Measurements from ENCODE around the gene NYAP2. TPM values are rescaled to one million over a fixed set of nuclear protein-coding genes. Genes with fewer than 3 reads are reported as not detected.

The NYAP2 gene
- total and polyA plus RNA-seq, 2 donors (not counting 1 experiment from before 2014, with no cell fraction given), result not detected

GRCh38 chr2:225691711-225692110, 292.2 kb downstream of the NYAP2 start:
- Histone ChIP-seq H3K36me3 (ENCODE audit: control insufficient read depth, insufficient read depth, low read length) (no peaks in the 10 kb centered on the region), H2AFZ (ENCODE audit: low read length) (no peak overlapping the region), H3K4me2 (ENCODE audit: extremely low read depth, insufficient read depth, low read length) (no peak overlapping the region), H3K27ac (ENCODE audit: insufficient read depth, low read length) (no peak overlapping the region), H3K27me3 (ENCODE audit: control insufficient read depth, insufficient read depth, low read length) (no peaks in the 10 kb centered on the region), H3K4me3 (replicated peaks in 1 of 4; ENCODE audit: control extremely low read depth in 1 of 4, insufficient read depth in 1 of 4, low read depth in 3 of 4, low read length in 4 of 4) (no peak overlapping the region), H3K4me1 (ENCODE audit: control insufficient read depth, extremely low read depth, insufficient read depth, low read length) (no peaks in the 10 kb centered on the region), H3K9me3 (ENCODE audit: control insufficient read depth, insufficient read depth, low read depth, low read length) (no peaks in the 10 kb centered on the region), H4K20me1 (ENCODE audit: control insufficient read depth, extremely low read depth, insufficient read depth, low read length) (no peaks in the 10 kb centered on the region), H3K9ac (ENCODE audit: insufficient read depth, low read length) (no peak overlapping the region), H3K79me2 (ENCODE audit: control insufficient read depth, insufficient read depth, low read length) (no peaks in the 10 kb centered on the region)
- TF ChIP-seq CTCF (conservative IDR thresholded peaks at IDR 0.05 in 1 of 2, IDR thresholded peaks at IDR 0.05 in 1 of 2; ENCODE audit: low read depth in 1 of 2, low read length in 2 of 2) (no peak), EZH2 (IDR thresholded peaks at IDR 0.05; ENCODE audit: low read length, missing control alignments) (no peak)
- DNase-seq (ENCODE audit: low read depth in 2 of 2), result no peak

GRCh38 chr2:225693259-225693658, 293.7 kb downstream of the NYAP2 start:
- Histone ChIP-seq H3K9me3 (ENCODE audit: control insufficient read depth, insufficient read depth, low read depth, low read length) (no peaks in the 10 kb centered on the region), H3K4me2 (ENCODE audit: extremely low read depth, insufficient read depth, low read length) (no peak overlapping the region), H3K79me2 (ENCODE audit: control insufficient read depth, insufficient read depth, low read length) (no peaks in the 10 kb centered on the region), H3K27ac (ENCODE audit: insufficient read depth, low read length) (no peak overlapping the region), H3K4me1 (ENCODE audit: control insufficient read depth, extremely low read depth, insufficient read depth, low read length) (no peaks in the 10 kb centered on the region), H2AFZ (ENCODE audit: low read length) (no peak overlapping the region), H4K20me1 (ENCODE audit: control insufficient read depth, extremely low read depth, insufficient read depth, low read length) (no peaks in the 10 kb centered on the region), H3K4me3 (replicated peaks in 1 of 4; ENCODE audit: control extremely low read depth in 1 of 4, insufficient read depth in 1 of 4, low read depth in 3 of 4, low read length in 4 of 4) (no peak overlapping the region), H3K27me3 (ENCODE audit: control insufficient read depth, insufficient read depth, low read length) (no peaks in the 10 kb centered on the region), H3K36me3 (ENCODE audit: control insufficient read depth, insufficient read depth, low read length) (no peaks in the 10 kb centered on the region), H3K9ac (ENCODE audit: insufficient read depth, low read length) (no peak overlapping the region)
- DNase-seq (ENCODE audit: low read depth in 2 of 2), result no peak
- no peak for TF ChIP-seq CTCF (conservative IDR thresholded peaks at IDR 0.05 in 1 of 2, IDR thresholded peaks at IDR 0.05 in 1 of 2; ENCODE audit: low read depth in 1 of 2, low read length in 2 of 2)
- TF ChIP-seq EZH2 (IDR thresholded peaks at IDR 0.05; ENCODE audit: low read length, missing control alignments), result no peak

GRCh38 chr2:225694664-225695063, 295.2 kb downstream of the NYAP2 start:
- Histone ChIP-seq H3K4me3 (replicated peaks in 1 of 4; ENCODE audit: control extremely low read depth in 1 of 4, insufficient read depth in 1 of 4, low read depth in 3 of 4, low read length in 4 of 4) (no peak overlapping the region), H3K9ac (ENCODE audit: insufficient read depth, low read length) (no peak overlapping the region), H3K4me1 (ENCODE audit: control insufficient read depth, extremely low read depth, insufficient read depth, low read length) (no peaks in the 10 kb centered on the region), H3K27ac (ENCODE audit: insufficient read depth, low read length) (no peak overlapping the region), H3K36me3 (ENCODE audit: control insufficient read depth, insufficient read depth, low read length) (no peaks in the 10 kb centered on the region), H3K9me3 (ENCODE audit: control insufficient read depth, insufficient read depth, low read depth, low read length) (no peaks in the 10 kb centered on the region), H3K4me2 (ENCODE audit: extremely low read depth, insufficient read depth, low read length) (no peak overlapping the region), H3K79me2 (ENCODE audit: control insufficient read depth, insufficient read depth, low read length) (no peaks in the 10 kb centered on the region), H2AFZ (ENCODE audit: low read length) (no peak overlapping the region), H3K27me3 (ENCODE audit: control insufficient read depth, insufficient read depth, low read length) (no peaks in the 10 kb centered on the region), H4K20me1 (ENCODE audit: control insufficient read depth, extremely low read depth, insufficient read depth, low read length) (no peaks in the 10 kb centered on the region)
- DNase-seq (ENCODE audit: low read depth in 2 of 2), result peak in 1 of 2 donors; percentile 28
- no peak for TF ChIP-seq EZH2 (IDR thresholded peaks at IDR 0.05; ENCODE audit: low read length, missing control alignments)
- no peak for TF ChIP-seq CTCF (conservative IDR thresholded peaks at IDR 0.05 in 1 of 2, IDR thresholded peaks at IDR 0.05 in 1 of 2; ENCODE audit: low read depth in 1 of 2, low read length in 2 of 2)
